GM11168 (cell line): ENCODE data around the gene WNK2.

Experiments
- in situ Hi-C: fragments of 300-500 bp; cut with MboI; formaldehyde crosslinking; loops from one replicate; pipeline ENCODE4 v1.12.0; 2022; ENCODE audit warnings: low sequenced_read_pairs; ENCODE audit not compliant: unreplicated experiment

The WNK2 gene

DNA sequence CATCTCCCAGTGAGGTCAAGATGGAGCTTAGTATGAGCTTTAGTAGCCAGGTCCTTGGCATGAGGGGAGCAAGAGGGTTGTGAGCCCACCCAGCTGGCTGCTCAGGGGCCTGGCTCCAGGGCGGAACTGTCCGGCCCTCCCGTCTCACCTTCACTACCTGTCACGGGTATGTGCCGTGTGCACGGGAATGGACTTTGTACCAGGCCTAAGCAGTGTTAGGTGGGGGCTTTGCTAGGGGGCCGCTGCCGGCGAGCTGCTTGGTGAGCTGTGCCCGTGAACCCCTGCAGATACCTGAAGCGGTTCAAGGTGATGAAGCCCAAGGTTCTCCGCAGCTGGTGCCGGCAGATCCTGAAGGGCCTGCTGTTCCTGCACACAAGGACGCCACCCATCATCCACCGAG is 46.7 kb downstream of the WNK2 start:
- in situ Hi-C loops = no loop called here

- in situ Hi-C loops = no loop called here
Observed at GRCh38 chr9:93231121-93231694, 47.3 kb downstream of the WNK2 start.

GRCh38 chr9:93231716-93232115 is 47.8 kb downstream of the WNK2 start:
- in situ Hi-C loops = no loop called here

GRCh38 chr9:93232388-93232960 is 48.5 kb downstream of the WNK2 start:
- in situ Hi-C loops = no loop called here

DNA sequence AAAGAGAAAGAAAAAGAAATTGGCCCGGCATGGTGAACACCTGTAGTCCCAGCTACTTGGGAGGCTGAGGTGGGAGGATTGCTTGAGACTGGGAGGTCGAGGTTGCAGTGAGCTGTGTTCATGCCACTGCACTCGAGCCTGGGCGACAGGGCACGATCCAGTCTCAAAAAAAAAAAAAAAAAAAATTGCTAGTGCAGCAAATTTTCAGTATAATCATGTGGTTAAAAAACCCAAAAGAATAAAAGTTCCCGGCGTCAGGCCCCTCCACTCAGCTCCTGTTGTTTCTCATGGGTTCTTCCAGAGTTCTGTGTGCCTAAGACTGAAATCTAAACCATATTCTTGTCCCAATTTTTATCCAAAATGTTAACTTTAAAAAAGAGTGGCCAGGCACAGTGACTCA is 49.1 kb downstream of the WNK2 start:
- in situ Hi-C loops = no loop called here

DNA sequence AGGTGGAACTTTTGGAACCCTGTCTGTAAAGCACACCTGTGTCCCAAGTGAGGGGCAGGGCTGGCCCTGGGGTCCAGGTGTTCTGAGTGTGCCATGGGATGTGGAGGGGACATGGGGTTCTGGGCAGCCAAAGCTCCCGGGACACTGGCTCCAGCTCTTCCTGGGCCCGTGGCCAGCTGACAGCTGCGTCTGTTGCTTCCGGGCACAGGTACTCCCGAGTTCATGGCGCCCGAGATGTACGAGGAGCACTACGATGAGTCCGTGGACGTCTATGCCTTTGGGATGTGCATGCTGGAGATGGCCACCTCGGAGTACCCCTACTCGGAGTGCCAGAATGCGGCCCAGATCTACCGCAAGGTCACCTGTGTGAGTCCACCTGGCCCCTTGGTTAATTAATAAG is 50.7 kb downstream of the WNK2 start:
- in situ Hi-C loops = no loop called here

DNA sequence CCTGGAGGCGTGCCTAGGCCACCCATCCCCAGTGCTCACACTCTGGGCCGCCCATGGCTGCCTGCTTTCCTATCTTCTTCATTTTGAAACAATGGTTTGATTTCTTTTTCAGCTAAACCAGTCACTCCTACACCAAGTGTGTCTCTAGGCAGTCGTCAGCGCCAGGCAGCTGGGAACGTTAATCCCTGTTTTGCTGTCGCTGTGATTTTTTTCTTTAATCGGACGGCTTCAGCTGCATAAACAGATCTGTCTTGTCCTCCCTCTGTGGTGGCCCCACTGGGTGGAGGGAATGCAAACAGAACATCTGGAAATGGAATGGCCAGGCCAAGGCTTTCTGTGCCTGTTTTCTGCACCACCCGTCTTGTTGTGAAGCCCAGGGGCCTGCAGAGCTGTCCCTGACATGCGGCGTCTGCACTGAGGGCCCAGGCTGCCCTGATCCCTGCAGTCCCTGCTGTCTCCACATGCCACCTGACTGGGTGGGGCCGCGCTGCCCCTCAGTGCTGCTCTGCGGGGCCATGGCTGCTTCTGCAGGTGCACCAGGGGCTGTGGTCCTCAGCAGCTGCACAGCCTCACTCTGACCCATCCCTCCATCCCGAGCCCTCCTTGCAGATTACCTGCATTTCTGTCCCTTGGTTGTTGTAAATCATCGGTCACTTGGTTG is 51.5 kb downstream of the WNK2 start:
- in situ Hi-C loops = no loop called here

GRCh38 chr9:93236541-93237206 is 52.7 kb downstream of the WNK2 start:
- in situ Hi-C loops = no loop called here

DNA sequence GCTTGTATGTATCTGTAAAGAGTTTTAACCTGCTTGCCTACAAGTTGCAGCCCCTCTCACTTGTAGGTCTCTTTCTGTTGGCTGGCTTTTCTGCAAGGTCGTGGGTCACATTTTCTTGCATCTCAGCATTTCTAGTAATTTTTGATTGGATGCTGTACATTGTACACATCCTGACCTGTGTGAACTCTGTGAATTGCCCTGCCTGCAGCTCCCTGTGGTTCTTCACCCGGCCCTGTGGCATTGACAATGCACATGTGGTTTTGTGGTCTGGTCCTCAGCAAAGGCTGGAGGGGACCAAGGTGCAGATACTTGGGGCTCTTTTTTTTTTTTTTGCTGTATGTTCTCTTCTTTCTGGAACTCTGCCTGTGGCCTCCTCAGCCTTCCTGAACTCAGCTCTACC is 53.6 kb downstream of the WNK2 start:
- in situ Hi-C loops = no loop called here

DNA sequence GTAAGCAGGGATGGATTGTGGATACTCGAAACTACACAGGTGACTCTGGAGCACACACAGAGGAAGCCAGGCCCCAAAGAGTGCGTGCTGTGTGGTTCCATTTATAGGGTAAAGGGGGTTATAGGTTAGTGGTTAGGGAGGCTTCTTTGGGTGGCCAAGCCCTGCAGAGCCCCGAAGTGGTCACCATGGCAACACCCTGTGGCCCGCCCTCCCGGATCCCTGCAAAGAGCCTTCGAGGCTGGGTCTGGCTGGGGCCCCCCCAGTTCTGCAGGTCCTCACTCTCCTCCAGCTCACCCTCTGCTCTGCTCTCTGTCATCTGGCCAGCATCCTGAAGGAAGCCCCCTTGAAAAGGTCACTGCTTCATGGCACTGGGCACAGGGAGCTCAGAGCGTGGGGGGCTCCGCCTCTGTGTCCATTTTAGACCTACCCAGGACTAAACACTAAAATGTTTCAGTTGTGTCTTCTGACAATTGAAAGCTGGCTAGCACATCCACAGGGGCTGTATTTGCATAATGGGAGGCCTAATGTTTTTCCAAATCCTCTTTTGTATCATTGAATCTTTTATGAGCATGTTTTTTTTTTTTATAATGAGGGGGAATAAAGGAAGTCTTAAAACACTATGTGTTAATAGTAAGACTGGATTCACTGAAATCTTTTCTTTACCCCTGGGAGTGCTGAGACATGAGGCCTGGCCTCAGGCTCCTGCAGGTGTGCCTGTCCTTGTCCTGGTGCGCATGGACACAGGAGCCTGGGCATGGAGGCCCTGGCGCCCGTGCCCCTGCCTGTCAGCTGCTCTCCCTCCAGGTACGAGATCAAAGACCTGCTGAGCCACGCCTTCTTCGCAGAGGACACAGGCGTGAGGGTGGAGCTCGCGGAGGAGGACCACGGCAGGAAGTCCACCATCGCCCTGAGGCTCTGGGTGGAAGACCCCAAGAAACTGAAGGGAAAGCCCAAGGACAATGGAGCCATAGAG is 55.3 kb downstream of the WNK2 start:
- in situ Hi-C loops = no loop called here

DNA sequence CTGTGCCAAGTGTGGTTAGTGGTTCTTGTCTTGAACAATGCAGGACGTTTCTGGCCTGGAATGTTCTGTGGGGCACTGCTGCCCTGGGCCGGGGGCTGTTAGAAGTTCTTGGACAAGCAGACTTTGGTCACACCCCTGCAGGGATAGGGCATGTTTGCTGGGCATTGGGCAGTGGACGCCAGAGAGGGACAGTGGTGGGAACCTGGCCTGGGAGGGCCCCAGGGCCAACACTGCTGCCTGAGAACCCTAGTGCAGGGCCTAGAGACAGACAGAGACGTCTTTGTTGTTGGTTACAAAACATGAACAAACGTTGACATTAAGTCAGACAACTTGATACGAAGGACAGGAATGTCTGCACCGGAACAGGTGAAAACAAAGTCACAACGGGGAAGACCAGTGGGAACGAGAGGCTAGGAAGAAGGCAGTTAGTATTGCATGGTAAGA is 57.0 kb downstream of the WNK2 start:
- in situ Hi-C loops = no loop called here

GRCh38 chr9:93243112-93243511 is 59.2 kb downstream of the WNK2 start:
- in situ Hi-C loops = no loop called here

DNA sequence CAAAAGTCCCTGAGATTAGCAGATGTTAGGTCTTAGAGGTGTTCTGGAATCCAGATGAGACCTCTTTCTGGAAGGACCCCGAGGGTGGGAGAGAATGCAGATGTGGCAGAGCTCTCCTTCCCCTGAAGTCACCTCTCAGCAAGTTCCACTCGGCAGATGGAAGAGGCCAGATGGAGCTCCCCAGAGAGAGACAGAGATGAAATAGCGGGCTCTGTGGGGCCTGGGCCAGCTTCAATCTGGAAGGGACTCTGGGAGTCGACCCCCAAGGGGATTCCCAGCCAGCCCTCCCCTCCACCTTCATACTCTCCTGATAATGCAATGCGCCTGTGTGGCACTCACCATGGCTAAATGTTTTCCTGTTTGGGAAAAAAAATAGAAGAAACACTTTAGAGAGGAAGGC is 60.2 kb downstream of the WNK2 start:
- in situ Hi-C loops = no loop called here

- in situ Hi-C loops = no loop called here
Observed at GRCh38 chr9:93244510-93245436, 60.8 kb downstream of the WNK2 start.

DNA sequence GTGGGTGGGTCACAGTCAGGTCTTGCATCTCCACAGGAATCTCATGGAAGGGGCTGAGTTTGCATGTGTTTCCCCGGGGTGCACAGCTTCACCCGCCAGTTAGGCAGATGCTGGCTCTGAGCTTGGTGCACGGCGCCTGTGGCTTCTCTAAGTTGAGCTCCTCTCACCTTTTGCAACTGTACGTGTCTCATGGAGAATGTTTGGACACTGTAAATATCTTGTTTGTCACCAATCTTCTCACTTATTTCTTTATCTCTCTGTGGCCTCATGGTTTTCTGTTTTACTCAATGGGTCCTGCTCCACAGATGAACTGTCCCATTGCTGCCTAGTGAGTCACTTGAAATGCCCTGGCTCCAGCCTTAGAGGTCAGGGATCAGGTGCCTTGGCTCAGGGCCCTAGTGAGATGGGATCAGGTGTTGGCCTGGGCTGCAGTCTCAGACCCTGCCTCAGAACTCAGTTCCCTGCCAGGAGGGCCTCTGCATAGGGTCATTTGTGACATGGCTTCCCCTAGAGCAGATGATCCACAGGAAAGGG is 61.6 kb downstream of the WNK2 start:
- in situ Hi-C loops = no loop called here

- in situ Hi-C loops = no loop called here
Observed at GRCh38 chr9:93246111-93246510, 62.2 kb downstream of the WNK2 start.

GRCh38 chr9:93246526-93246925 is 62.6 kb downstream of the WNK2 start:
- in situ Hi-C loops = no loop called here

- in situ Hi-C loops = no loop called here
Observed at GRCh38 chr9:93247099-93247865, 63.3 kb downstream of the WNK2 start.
